Pericardium fibroblast (primary cell): Measurements from ENCODE around the gene SMPX. TPM values are rescaled to one million over a fixed set of nuclear protein-coding genes. Genes with fewer than 3 reads are reported as not detected.

Source experiments
- total RNA-seq: library from RNA; depleted of rRNA; stranded (reverse); fragments of >200 nt; gene quantifications from 2 replicates; pipeline ENCODE4 v1.2.3, GENCODE V29; 2015

The SMPX gene
- total RNA-seq = 0.85 TPM in 1 of 2 replicates, not detected in the other

DNA sequence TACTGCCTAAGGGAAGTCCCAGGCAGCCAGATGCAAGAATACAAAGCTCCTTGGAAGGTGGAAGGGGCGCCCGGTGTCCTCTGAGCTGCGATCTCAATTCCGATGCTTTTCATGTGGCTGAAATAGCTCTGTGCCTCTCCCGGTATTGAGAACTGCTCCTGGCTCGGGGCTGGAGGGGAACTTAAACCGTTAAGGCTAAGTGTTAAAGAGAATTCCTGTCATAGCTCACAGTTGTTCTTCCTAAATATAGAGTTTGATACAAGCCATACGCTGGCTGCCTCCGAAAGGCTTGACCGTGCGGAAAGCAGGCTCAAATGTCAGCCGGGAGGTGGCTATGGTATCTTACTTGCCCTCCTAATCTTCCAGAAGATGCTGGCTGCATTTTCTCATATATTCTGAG lies at the start of gene SMPX:
Gene SMPX (minus strand): TSS at position 157 of the 400 bp plus-strand sequence. CDS start 3,826 bp downstream, outside the sequence.

DNA sequence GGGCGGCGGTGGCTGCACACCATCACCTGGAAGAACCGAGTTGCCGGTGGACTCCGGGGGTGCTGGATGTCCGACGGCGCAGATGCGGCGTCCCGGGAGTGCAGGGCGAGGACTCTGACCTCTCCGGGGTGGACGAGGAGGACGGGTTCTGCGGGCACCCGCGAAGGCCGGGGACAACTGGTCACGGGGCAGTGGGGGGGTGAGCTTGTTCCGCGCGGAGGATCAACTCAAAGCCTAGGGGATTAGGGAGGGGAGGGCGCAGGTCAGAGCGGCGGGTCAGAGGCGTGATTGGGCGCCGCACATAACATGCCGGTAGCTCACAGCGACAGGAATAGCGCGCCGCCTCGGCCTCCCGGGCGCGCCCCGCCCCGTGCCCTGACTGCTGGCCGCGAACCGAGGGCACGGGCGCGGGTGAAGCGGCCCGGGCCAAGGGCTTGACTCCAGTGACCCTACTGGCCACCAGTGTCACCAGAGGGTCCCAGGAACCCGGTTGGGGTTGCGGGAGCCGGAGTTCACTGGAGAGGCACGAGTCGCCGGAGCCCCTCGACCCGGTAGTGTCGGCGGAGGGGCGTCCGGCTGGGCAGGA lies 99.7 kb downstream of the SMPX start, which contains the start of gene KLHL34:
Gene KLHL34 (minus strand): TSS at position 179 of the 586 bp plus-strand sequence. CDS start 542 bp downstream, outside the sequence.

Other genes starting within 250 kb of the SMPX start
- under 0.01 TPM in 1 of 2 replicates, not detected in the other for gene KLHL34, start 99.8 kb downstream of the SMPX start, total RNA-seq
- 6.8 and 7.4 TPM in 2 replicates for gene MBTPS2, start 81.5 kb upstream of the SMPX start, total RNA-seq
- 0.70 and 1.8 TPM in 2 replicates for gene YY2, start 97.9 kb upstream of the SMPX start, total RNA-seq
- 61.1 and 82.7 TPM in 2 replicates for gene SMS, start 182.6 kb upstream of the SMPX start, total RNA-seq